A673 (cell line): ENCODE results near the gene OR6C65. TPM values are rescaled to one million over a fixed set of nuclear protein-coding genes. Genes with fewer than 3 reads are reported as not detected.

Source experiments
- BruUV-seq: library from RNA; stranded (reverse); fragments of 400-500 nt; replicated peaks from 2 replicates; lab custom pipeline; 2021; lab: Mats Ljungman, UMichigan
- CTCF ChIA-PET: fragments of 300-600 bp; sonication (Branson Sonifier 250); formaldehyde crosslinking; loops from one replicate; lab custom pipeline; 2022; ENCODE audit warnings: antibody characterized with exemption; lab: Charles Lee
- POLR2A ChIA-PET: fragments of 300-600 bp; sonication (Branson Sonifier 250); formaldehyde crosslinking; loops from one replicate; lab custom pipeline; 2022; ENCODE audit warnings: antibody characterized with exemption; ENCODE audit not compliant: low non-redundant PET; lab: Charles Lee
- DNase-seq: peaks from one replicate; pipeline ENCODE4 v3.0.0-alpha.2; 2015; ENCODE audit warnings: low spot score
- H3K27ac ChIP-seq: fragments of 200-600 bp; sonication (generic); 2 replicates; pipeline ENCODE4 v1.5.1; 2016; ENCODE audit warnings: mixed run types, low read depth, mild to moderate bottlenecking, mixed read lengths, antibody characterized with exemption, low read length; ENCODE audit not compliant: poor library complexity, severe bottlenecking
- H3K27me3 ChIP-seq: fragments of 200-600 bp; sonication (generic); replicated peaks from 2 replicates; pipeline ENCODE4 v1.6.1; 2017; ENCODE audit warnings: mixed run types, low read depth, mild to moderate bottlenecking, mixed read lengths, antibody characterized with exemption, low read length; ENCODE audit not compliant: insufficient read depth, poor library complexity
- H3K36me3 ChIP-seq: fragments of 200-600 bp; sonication (generic); 2 replicates; pipeline ENCODE4 v1.6.1; 2016; ENCODE audit warnings: mixed run types, mild to moderate bottlenecking, mixed read lengths, antibody characterized with exemption, low read length; ENCODE audit not compliant: insufficient read depth, poor library complexity, severe bottlenecking
- H3K4me1 ChIP-seq: fragments of 200-600 bp; sonication (generic); 2 replicates; pipeline ENCODE4 v1.6.1; 2017; ENCODE audit warnings: mixed run types, mild to moderate bottlenecking, mixed read lengths, antibody characterized with exemption, low read length; ENCODE audit not compliant: insufficient read depth, poor library complexity, severe bottlenecking
- H3K4me3 ChIP-seq: fragments of 200-600 bp; sonication (generic); 2 replicates; pipeline ENCODE4 v1.5.1; 2016; ENCODE audit warnings: low read depth, mixed run types, mild to moderate bottlenecking, mixed read lengths, low read length; ENCODE audit not compliant: poor library complexity, severe bottlenecking
- H3K9me3 ChIP-seq: fragments of 200-600 bp; sonication (generic); 2 replicates; pipeline ENCODE4 v1.6.1; 2016; ENCODE audit warnings: mixed run types, low read depth, mild to moderate bottlenecking, mixed read lengths, antibody characterized with exemption, low read length; ENCODE audit not compliant: poor library complexity, severe bottlenecking
- EZH2 ChIP-seq: fragments of 200-600 bp; sonication (generic); IDR thresholded peaks from 2 replicates; pipeline ENCODE4 v1.6.1; 2017; ENCODE audit warnings: borderline replicate concordance, low read depth, mild to moderate bottlenecking, mixed read lengths, antibody characterized with exemption, low read length; ENCODE audit not compliant: poor library complexity, severe bottlenecking
- intact Hi-C: fragments of 100-400 bp; cut with micrococcal nuclease; formaldehyde crosslinking; loops from one replicate; pipeline ENCODE4 v1.10.0; 2022; ENCODE audit not compliant: unreplicated experiment
- total RNA-seq: library from RNA; stranded (reverse); gene quantifications from 2 replicates; pipeline ENCODE4 v1.2.3, GENCODE V29; 2021
- TF ChIP-seq, protein P1 (sequence below): fragments of 300-800, 200-600 bp; sonication (generic); conservative IDR thresholded peaks from 2 replicates; pipeline ENCODE4 v1.5.1; 2017; ENCODE audit warnings: low read depth, mild to moderate bottlenecking, antibody characterized with exemption, low read length, moderate library complexity, mixed read lengths

The OR6C65 gene
- total RNA-seq, 1 experiment from 2014 or later, result not detected

DNA sequence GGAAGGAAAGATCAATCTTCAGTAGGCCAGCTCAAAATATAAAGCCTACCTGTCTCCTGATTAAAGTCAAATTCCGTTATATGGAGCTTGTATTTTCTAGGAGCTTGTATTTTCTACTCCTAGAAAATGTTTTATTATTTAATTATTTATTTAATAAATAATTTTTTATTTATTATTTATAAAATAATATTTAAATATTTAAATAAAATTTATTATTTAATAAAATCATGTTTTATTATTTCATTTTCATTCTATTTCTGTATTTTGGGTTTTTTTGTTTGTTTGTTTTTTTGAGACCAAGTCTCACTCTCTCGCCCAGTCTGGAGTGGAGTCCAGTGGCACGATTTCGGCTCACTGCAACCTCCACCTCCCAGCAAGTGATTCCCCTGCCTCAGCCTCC lies 27.8 kb upstream of the OR6C65 start:
- Histone ChIP-seq H3K27ac (no peak overlapping the region), H3K4me3 (no peak overlapping the region), H3K4me1 (no peaks in the 10 kb centered on the region), H3K9me3 (no peaks in the 10 kb centered on the region), H3K36me3 (no peaks in the 10 kb centered on the region), H3K27me3 (peaks cover 18% of the 10 kb centered on the region)
- intact Hi-C loops, result no loop called here
- ChIA-PET CTCF (no interaction called here), POLR2A (no interaction called here)
- DNase-seq, result no peak
- TF ChIP-seq, protein P1, sequence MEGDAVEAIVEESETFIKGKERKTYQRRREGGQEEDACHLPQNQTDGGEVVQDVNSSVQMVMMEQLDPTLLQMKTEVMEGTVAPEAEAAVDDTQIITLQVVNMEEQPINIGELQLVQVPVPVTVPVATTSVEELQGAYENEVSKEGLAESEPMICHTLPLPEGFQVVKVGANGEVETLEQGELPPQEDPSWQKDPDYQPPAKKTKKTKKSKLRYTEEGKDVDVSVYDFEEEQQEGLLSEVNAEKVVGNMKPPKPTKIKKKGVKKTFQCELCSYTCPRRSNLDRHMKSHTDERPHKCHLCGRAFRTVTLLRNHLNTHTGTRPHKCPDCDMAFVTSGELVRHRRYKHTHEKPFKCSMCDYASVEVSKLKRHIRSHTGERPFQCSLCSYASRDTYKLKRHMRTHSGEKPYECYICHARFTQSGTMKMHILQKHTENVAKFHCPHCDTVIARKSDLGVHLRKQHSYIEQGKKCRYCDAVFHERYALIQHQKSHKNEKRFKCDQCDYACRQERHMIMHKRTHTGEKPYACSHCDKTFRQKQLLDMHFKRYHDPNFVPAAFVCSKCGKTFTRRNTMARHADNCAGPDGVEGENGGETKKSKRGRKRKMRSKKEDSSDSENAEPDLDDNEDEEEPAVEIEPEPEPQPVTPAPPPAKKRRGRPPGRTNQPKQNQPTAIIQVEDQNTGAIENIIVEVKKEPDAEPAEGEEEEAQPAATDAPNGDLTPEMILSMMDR, result no peak
- TF ChIP-seq EZH2, result no peak
- no TSS peak for BruUV-seq

DNA sequence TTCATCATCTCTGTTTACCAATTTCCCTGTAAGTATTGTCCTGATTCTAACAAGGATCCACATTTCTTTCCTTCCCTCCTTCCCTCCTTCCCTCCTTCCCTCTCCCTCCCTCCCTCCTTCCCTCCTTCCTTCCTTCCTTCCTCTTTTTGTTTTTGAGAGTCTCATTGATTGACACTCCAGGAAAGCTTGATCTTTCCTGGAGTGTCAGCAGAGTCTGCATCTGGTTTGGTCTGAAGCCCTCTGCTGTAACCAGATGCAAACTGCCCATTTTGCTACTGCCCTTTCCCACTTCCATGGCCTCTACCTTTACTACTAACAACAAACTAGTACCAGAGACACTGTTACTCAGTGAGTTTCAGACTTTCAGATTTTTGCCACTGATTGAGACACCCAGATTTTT lies 14.4 kb upstream of the OR6C65 start:
- CTCF ChIA-PET, result no interaction called here
- no peak overlapping the region for H3K4me3 ChIP-seq
- no peaks in the 10 kb centered on the region for H3K4me1 ChIP-seq
- BruUV-seq, result no TSS peak
- TF ChIP-seq, protein P1, result no peak
- TF ChIP-seq EZH2, result no peak
- POLR2A ChIA-PET, result interaction anchor here (0.7 kb wide), 1 partner anchor 1931 kb away, joined by 23 read pairs; no protein-coding TSS in a partner anchor
- H3K27me3 ChIP-seq, result peaks cover 26% of the 10 kb centered on the region
- no peaks in the 10 kb centered on the region for H3K9me3 ChIP-seq
- no peaks in the 10 kb centered on the region for H3K36me3 ChIP-seq
- DNase-seq, result no peak
- intact Hi-C loops, result no loop called here
- H3K27ac ChIP-seq, result no peak overlapping the region

DNA sequence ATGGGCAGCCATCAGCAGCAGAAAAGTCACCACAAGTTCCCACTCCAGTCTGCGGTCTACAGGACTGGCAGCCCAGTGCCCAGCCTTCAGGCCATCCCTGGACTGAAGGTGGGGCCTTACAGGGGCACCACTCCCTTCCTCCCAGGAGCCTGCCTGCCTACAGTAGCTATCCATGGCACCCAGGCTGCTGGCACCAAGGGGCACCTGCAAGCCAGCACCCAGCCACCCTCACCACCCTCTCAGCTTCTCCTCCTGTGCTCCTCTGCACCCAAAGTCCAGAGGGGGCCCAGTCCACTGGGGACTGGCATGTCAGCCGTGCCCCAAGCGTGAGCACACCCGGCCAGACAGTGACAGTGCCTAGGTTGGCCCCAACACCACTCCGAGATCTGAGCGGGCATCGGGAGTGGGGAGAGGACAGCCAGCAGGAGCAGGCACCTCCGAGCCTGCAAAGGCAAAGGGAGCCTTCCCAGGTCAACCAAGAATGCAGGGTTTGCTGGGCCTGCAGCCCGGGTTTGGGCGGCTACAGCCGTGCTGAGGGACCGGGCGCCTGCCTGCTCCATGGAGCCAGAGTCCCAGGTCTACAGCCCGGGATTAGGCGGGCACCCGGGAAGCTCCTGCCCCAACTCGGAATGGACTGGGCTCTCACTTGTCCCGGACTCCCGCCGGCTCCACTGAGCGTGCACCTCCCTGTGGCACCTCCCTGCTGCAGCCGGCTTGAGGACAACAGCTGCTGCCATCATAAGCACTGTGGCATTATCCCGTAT lies 8.1 kb upstream of the OR6C65 start:
- Histone ChIP-seq H3K4me3 (no peak overlapping the region), H3K9me3 (no peaks in the 10 kb centered on the region), H3K27me3 (peaks cover 49% of the 10 kb centered on the region), H3K36me3 (no peaks in the 10 kb centered on the region), H3K27ac (no peak overlapping the region), H3K4me1 (no peaks in the 10 kb centered on the region)
- TF ChIP-seq, protein P1, result no peak
- no peak for TF ChIP-seq EZH2
- no peak for DNase-seq
- ChIA-PET POLR2A (no interaction called here), CTCF (no interaction called here)
- BruUV-seq, result no TSS peak
- intact Hi-C loops, result no loop called here
